Measurements from ENCODE around the gene CREBL2.
"Not testable (repeated sequence)": the region's sequence is repeated elsewhere in the genome, so short reads cannot be mapped to it uniquely, and the experiment has no call there.

The CREBL2 gene

GRCh38 chr12:12572659-12573058 lies 39.0 kb upstream of the CREBL2 start:
- POLR2A ChIA-PET = no interaction called here
- CTCF ChIA-PET = interaction anchor here (1.0 to 3.3 kb wide), 4 partner anchors 9 to 195 kb away, joined by 3 to 30 read pairs (median 4); partner anchors contain the start of gene DUSP16
- TF ChIP-seq CTCF (IDR thresholded peaks at IDR 0.05; ENCODE audit: control extremely low read depth, extremely low read depth, low read depth, missing control alignments) = no peak
- DNase-seq (ENCODE audit: extremely low spot score) = no peak

- TF ChIP-seq CTCF (IDR thresholded peaks at IDR 0.05; ENCODE audit: control extremely low read depth, extremely low read depth, low read depth, missing control alignments) = no peak
- DNase-seq (ENCODE audit: extremely low spot score) = no peak
- POLR2A ChIA-PET = no interaction called here
- CTCF ChIA-PET = interaction anchor here (0.9 to 4.0 kb wide), 4 partner anchors 14 to 201 kb away, joined by 3 to 40 read pairs (median 4); no protein-coding TSS in a partner anchor
Measured at GRCh38 chr12:12577786-12578185, 33.9 kb upstream of the CREBL2 start.

- DNase-seq (ENCODE audit: extremely low spot score); POLR2A ChIA-PET: not testable (repeated sequence)
- CTCF ChIA-PET = interaction anchor here (0.7 to 2.8 kb wide), 5 partner anchors 12 to 204 kb away, joined by 3 to 12 read pairs (median 5); partner anchors contain the start of gene DUSP16
Measured at GRCh38 chr12:12580716-12581115, 31.0 kb upstream of the CREBL2 start.

GRCh38 chr12:12582193-12582881 lies 29.3 kb upstream of the CREBL2 start:
- ChIA-PET CTCF (interaction anchor here (1.0 to 2.8 kb wide), 6 partner anchors 9 to 155 kb away, joined by 3 to 12 read pairs (median 4); partner anchors contain the start of gene DUSP16), POLR2A (no interaction called here)
- TF ChIP-seq CTCF (IDR thresholded peaks at IDR 0.05; ENCODE audit: control extremely low read depth, extremely low read depth, low read depth, missing control alignments) = no peak
- DNase-seq (ENCODE audit: extremely low spot score) = peak; percentile 39

- peak; percentile 78 for DNase-seq (ENCODE audit: extremely low spot score)
- POLR2A ChIA-PET = no interaction called here
- no peak for TF ChIP-seq CTCF (IDR thresholded peaks at IDR 0.05; ENCODE audit: control extremely low read depth, extremely low read depth, low read depth, missing control alignments)
- CTCF ChIA-PET = interaction anchor here (1.1 to 1.8 kb wide), 3 partner anchors 9 to 154 kb away, joined by 3 to 5 read pairs (median 3); no protein-coding TSS in a partner anchor
Measured at GRCh38 chr12:12582895-12583303, 28.8 kb upstream of the CREBL2 start.

GRCh38 chr12:12583510-12584178 lies 28.0 kb upstream of the CREBL2 start:
- TF ChIP-seq CTCF (IDR thresholded peaks at IDR 0.05; ENCODE audit: control extremely low read depth, extremely low read depth, low read depth, missing control alignments) = no peak
- POLR2A ChIA-PET = no interaction called here
- no peak for DNase-seq (ENCODE audit: extremely low spot score)
- CTCF ChIA-PET = interaction anchor here (0.9 to 1.7 kb wide), 3 partner anchors 8 to 28 kb away, joined by 3 to 4 read pairs (median 3); no protein-coding TSS in a partner anchor

All from GM10248 (cell line).